ENCODE data around the gene RNF215. TPM values are rescaled to one million over a fixed set of nuclear protein-coding genes. Genes with fewer than 3 reads are reported as not detected.

Gene RNF215
- total RNA-seq, 1 donor: 13.0 TPM

DNA sequence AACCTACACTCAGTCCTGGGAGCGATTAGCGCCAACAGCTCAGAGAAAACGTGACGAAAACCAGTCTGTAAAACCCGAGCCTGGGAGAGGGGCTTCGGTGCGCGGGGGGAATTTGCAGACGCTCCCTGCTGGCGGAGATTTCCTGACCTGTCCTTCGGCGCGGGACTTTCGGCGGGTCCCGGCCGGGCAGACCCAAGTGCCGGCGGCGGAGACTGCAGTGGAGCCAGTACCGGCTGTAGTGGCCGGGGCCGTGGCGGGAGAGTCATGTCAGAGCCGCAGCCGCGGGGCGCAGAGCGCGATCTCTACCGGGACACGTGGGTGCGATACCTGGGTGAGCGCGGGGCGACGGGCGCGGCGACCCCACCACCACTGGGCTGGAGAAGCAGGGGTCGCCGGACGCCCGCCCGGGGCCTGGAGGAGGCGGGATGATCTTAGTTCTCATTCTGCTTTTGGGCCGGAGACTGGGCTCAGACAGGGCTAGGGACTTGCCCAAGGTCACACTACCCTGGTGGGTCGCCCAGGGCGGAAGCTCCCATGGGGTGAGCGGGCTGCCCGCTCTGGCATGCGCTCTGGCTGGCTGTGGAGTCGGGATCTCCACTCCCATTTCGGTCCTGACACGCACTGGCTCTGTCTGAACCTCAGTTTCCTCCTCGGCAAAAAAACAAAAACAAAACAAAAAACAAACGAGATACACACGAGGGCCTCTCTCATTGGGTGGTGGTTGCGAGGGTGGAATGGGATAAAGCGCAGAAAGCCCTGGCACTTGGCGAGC, 38.6 kb upstream of the RNF215 start, which contains the start of gene MTFP1:
Gene MTFP1 (plus strand): TSS at position 153 of the 772 bp plus-strand sequence. CDS start 112 bp downstream, at position 265.
- TF ChIP-seq, protein P1, sequence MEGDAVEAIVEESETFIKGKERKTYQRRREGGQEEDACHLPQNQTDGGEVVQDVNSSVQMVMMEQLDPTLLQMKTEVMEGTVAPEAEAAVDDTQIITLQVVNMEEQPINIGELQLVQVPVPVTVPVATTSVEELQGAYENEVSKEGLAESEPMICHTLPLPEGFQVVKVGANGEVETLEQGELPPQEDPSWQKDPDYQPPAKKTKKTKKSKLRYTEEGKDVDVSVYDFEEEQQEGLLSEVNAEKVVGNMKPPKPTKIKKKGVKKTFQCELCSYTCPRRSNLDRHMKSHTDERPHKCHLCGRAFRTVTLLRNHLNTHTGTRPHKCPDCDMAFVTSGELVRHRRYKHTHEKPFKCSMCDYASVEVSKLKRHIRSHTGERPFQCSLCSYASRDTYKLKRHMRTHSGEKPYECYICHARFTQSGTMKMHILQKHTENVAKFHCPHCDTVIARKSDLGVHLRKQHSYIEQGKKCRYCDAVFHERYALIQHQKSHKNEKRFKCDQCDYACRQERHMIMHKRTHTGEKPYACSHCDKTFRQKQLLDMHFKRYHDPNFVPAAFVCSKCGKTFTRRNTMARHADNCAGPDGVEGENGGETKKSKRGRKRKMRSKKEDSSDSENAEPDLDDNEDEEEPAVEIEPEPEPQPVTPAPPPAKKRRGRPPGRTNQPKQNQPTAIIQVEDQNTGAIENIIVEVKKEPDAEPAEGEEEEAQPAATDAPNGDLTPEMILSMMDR (IDR thresholded peaks at IDR 0.05; ENCODE audit: insufficient read depth, low read length): no peak
- peak; percentile 61 for DNase-seq (ENCODE audit: low read depth)
- peak within 1 kb of the TSS; percentile 68 for H3K4me3 ChIP-seq (ENCODE audit: low read depth, low read length)

DNA sequence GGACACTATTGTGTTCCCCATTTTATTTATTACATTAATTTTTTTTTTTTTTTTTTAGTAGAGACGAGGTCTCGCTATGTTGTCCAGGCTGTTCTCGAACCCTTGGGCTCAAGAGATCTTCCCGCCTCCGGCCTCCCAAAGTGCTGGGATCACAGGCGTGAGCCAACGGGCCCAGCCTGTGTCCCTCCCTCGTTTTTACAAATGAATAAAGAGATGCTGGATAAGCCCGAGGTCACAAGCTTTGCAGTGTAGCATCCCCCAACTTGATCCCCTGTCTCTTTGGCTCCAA, 38.1 kb upstream of the RNF215 start:
- TF ChIP-seq, protein P1 (IDR thresholded peaks at IDR 0.05; ENCODE audit: insufficient read depth, low read length): no peak
- no peak for DNase-seq (ENCODE audit: low read depth)
- peak overlapping the region; percentile 68 for H3K4me3 ChIP-seq (ENCODE audit: low read depth, low read length)

DNA sequence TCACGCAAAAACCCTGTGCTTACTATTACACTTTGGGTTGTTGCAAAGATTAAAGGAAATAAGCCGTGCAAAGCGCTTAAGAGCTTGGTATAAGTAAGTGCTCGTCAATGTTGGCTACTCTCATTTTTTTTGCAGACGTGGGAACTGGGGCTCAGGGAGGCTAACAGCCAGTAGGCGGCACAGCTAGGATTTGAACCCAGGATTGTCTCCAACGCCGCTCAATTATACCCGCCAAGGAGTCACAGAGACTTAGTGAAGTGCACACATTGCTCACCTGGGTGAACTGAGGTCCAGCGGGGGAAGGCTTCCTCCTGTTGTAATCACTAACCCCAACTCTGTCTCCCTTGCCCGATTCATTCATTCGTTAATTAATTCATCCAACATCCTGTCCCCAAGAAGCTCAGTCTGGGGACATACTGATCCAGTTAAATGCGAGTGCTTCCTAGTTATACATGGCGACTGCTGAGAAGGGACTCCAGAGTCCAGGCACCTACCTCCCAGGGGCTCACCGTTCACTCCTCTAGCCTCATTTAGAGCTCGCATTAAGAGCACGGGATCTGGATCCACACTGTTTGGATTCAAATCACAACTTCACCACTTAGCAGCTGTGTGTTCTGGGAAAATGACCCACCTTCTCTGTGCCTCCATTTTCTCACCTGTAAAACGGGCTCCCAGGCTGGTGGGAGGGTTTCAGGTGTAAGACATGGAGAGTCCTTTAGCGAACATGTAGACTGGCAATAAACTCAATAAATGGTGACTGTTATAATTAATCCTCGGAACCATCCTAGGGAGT, 37.5 kb upstream of the RNF215 start:
- no peak for DNase-seq (ENCODE audit: low read depth)
- peak overlapping the region; percentile 68 for H3K4me3 ChIP-seq (ENCODE audit: low read depth, low read length)
- TF ChIP-seq, protein P1 (IDR thresholded peaks at IDR 0.05; ENCODE audit: insufficient read depth, low read length): peak; percentile 23

DNA sequence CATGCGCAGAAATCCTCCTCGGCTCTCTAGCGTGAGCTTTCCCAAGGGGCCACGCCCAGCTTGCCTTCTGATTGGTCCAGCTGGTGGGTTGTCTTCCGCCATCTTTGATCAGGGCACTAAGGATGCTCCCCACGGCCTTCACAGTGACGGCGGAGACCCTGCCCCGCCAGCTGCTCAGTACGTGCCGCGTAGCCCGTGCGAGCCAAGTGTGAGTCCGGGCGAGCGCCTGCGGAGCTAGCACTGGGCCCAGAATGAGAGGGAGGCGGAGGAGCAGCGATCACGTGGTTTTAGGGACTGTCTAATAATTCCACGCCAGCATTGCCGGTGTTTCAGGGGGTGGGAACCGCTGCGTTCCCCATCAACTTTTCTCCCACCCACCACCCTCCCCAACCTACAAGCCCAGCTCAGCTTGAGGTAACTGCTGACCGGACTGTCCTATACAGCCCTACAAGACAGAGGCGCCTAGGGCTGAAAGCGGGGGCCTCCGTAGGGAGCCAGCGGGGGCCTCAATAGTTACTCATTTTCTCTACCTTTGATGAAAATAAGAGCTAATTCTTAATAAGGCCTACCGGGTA, 36.8 kb upstream of the RNF215 start:
- DNase-seq (ENCODE audit: low read depth): peak; percentile 100
- peak overlapping the region; percentile 68 for H3K4me3 ChIP-seq (ENCODE audit: low read depth, low read length)
- TF ChIP-seq, protein P1 (IDR thresholded peaks at IDR 0.05; ENCODE audit: insufficient read depth, low read length): no peak

DNA sequence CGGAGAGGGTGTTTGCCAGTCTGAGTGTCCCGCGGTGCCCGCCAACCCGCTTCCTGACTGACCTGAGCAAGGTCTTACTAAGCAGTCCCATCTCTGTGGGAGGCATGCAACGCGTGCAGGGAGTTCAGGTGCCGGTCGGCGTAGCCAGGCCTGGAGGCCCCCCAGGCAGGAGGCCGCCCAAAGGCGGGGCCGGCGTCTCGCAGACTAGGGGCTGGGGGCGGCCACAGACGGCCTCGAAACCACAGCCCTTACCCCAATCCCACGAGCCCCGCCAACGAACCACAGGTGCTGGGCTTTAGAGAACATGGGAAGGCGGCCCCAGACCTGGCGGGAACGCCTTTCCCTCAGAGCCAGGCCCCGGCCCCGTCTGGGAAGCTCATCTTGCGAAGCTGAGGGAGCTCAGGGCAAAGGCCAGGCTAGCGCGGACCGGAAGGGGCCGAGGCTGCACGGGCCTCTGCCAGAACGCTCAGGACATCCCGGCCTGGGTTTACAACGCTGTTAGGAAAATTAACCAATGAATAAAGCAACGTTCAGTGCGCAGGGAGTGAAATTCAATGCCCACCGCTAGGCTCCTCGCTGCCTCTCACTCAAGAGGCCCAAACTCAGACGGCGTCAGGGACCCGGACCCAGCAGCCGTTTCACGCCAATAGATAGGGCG, 36.2 kb upstream of the RNF215 start:
- H3K4me3 ChIP-seq (ENCODE audit: low read depth, low read length): peak overlapping the region; percentile 68
- TF ChIP-seq, protein P1 (IDR thresholded peaks at IDR 0.05; ENCODE audit: insufficient read depth, low read length): peak; percentile 25
- no peak for DNase-seq (ENCODE audit: low read depth)

DNA sequence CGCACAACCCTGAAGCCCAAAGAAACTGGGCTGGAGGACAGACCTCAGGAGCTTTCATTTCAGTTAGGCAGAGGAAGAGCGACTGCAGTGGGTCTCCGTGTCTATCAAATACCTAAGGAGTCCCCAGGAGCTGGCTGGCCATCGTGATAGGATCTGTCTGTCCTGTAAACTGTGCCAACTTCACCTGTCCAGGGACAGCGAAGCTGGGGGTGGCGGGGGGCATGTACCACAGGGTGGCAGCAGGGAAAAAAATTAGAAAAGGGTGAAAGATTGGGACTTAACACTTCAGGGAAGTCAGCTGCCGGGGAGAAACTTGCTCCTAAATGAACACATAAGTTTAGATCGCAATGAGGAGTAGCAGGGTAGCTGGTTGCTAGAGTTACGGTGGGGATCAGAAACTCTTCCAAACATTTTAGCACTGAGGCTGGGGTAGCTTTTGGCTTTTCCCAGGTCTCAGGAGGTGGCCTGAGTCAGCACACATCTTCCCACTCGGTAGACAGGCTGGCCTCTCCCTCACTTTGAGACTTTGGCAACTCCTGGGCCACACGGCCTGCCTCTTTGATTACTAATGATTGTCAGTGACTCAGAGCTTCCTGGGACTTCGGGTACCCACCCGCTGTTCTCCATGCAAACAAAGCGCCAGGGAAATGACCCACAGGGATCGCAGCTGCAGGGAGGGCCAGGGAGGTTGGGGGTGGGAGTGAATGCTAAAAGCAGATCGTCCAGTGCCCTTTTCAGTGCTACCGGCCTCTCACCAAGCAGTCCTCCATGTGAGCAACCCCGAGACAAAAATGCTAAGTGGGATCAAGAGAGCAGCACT, 35.5 kb upstream of the RNF215 start:
- peak overlapping the region; percentile 68 for H3K4me3 ChIP-seq (ENCODE audit: low read depth, low read length)
- DNase-seq (ENCODE audit: low read depth): peak; percentile 91
- TF ChIP-seq, protein P1 (IDR thresholded peaks at IDR 0.05; ENCODE audit: insufficient read depth, low read length): no peak

Measured in fibroblast of the aortic adventitia (primary cell).